Measurements from ENCODE around the gene LIME1.

- TF ChIP-seq, protein P1, sequence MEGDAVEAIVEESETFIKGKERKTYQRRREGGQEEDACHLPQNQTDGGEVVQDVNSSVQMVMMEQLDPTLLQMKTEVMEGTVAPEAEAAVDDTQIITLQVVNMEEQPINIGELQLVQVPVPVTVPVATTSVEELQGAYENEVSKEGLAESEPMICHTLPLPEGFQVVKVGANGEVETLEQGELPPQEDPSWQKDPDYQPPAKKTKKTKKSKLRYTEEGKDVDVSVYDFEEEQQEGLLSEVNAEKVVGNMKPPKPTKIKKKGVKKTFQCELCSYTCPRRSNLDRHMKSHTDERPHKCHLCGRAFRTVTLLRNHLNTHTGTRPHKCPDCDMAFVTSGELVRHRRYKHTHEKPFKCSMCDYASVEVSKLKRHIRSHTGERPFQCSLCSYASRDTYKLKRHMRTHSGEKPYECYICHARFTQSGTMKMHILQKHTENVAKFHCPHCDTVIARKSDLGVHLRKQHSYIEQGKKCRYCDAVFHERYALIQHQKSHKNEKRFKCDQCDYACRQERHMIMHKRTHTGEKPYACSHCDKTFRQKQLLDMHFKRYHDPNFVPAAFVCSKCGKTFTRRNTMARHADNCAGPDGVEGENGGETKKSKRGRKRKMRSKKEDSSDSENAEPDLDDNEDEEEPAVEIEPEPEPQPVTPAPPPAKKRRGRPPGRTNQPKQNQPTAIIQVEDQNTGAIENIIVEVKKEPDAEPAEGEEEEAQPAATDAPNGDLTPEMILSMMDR (IDR thresholded peaks at IDR 0.05) = no peak
- TF ChIP-seq BHLHE40 (IDR thresholded peaks at IDR 0.05; ENCODE audit: low read depth, low read length) (no peak), CHD2 (IDR thresholded peaks at IDR 0.05; ENCODE audit: low read length, partially characterized antibody) (no peak)
- TF ChIP-seq, protein P2, sequence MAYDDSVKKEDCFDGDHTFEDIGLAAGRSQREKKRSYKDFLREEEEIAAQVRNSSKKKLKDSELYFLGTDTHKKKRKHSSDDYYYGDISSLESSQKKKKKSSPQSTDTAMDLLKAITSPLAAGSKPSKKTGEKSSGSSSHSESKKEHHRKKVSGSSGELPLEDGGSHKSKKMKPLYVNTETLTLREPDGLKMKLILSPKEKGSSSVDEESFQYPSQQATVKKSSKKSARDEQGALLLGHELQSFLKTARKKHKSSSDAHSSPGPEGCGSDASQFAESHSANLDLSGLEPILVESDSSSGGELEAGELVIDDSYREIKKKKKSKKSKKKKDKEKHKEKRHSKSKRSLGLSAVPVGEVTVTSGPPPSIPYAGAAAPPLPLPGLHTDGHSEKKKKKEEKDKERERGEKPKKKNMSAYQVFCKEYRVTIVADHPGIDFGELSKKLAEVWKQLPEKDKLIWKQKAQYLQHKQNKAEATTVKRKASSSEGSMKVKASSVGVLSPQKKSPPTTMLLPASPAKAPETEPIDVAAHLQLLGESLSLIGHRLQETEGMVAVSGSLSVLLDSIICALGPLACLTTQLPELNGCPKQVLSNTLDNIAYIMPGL (CRISPR knock-in tag; IDR thresholded peaks at IDR 0.05; ENCODE audit: borderline replicate concordance) = no peak
- TF ChIP-seq, protein P3, sequence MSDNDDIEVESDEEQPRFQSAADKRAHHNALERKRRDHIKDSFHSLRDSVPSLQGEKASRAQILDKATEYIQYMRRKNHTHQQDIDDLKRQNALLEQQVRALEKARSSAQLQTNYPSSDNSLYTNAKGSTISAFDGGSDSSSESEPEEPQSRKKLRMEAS (IDR thresholded peaks at IDR 0.05) = no peak
These were observed 35.5 kb upstream of the LIME1 start for GRCh38 chr20:63701051-63701328.
